CD14-positive monocyte (primary cell): ENCODE data around the gene EYA4. TPM values are rescaled to one million over a fixed set of nuclear protein-coding genes. Genes with fewer than 3 reads are reported as not detected.

Source experiments
- DNase-seq, 3 donors: peaks; one replicate each; pipeline ENCODE4 v3.0.0-alpha.2; 2011 to 2022
- H2AFZ ChIP-seq: 2 replicates; pipeline ENCODE4 v1.6.0; 2012; ENCODE audit warnings: mild to moderate bottlenecking, low read depth, low read length, inconsistent platforms; ENCODE audit not compliant: insufficient read depth, poor library complexity, severe bottlenecking
- H3K27ac ChIP-seq, 2 donors: 1 replicate in 1 of 2; 2 replicates in 1 of 2; pipeline ENCODE4 v1.5.1; 2012 to 2013; ENCODE audit warnings: low read length in 2 of 2, control low read depth in 1 of 2, inconsistent platforms in 1 of 2, low read depth in 1 of 2, mild to moderate bottlenecking in 1 of 2
- H3K27me3 ChIP-seq, 2 donors: one replicate each; pipeline versions ENCODE4 v1.6.0 to v1.6.1; 2011 to 2013; ENCODE audit warnings: low read length in 2 of 2; ENCODE audit not compliant: control insufficient read depth in 2 of 2, insufficient read depth in 2 of 2
- H3K36me3 ChIP-seq, 2 donors: replicated peaks in 1 of 2; 1 replicate in 1 of 2; 2 replicates in 1 of 2; pipeline versions ENCODE4 v1.5.1 to v1.6.1; 2012 to 2013; ENCODE audit warnings: low read length in 2 of 2, control low read depth in 1 of 2, inconsistent platforms in 1 of 2, mild to moderate bottlenecking in 1 of 2; ENCODE audit not compliant: insufficient read depth in 2 of 2, control insufficient read depth in 1 of 2
- H3K4me1 ChIP-seq, 2 donors: 1 replicate in 1 of 2; 2 replicates in 1 of 2; pipeline versions ENCODE4 v1.5.1 to v1.6.1; 2012 to 2013; ENCODE audit warnings: low read length in 2 of 2, control low read depth in 1 of 2, inconsistent platforms in 1 of 2, mild to moderate bottlenecking in 1 of 2, moderate library complexity in 1 of 2; ENCODE audit not compliant: insufficient read depth in 2 of 2, control insufficient read depth in 1 of 2
- H3K4me2 ChIP-seq: replicated peaks from 2 replicates; pipeline ENCODE3; 2012; ENCODE audit warnings: low read length, moderate library complexity, mild to moderate bottlenecking; ENCODE audit not compliant: poor library complexity, severe bottlenecking; ENCODE audit errors: extremely low read depth
- H3K4me3 ChIP-seq, 3 experiments: fragments of 200-600 bp in 1 of 3; sonication (generic) in 1 of 3; replicated peaks in 1 of 3; 1 replicate in 2 of 3; 2 replicates in 1 of 3; pipeline ENCODE4 v1.5.1; 2011 to 2013; ENCODE audit warnings: low read length in 3 of 3, mild to moderate bottlenecking in 3 of 3, control low read depth in 2 of 3, low read depth in 2 of 3, inconsistent platforms in 1 of 3, moderate library complexity in 1 of 3
- H3K79me2 ChIP-seq: 2 replicates; pipeline ENCODE4 v1.6.0; 2012; ENCODE audit warnings: mild to moderate bottlenecking, control low read depth, inconsistent platforms, low read length, moderate library complexity; ENCODE audit not compliant: insufficient read depth
- H3K9ac ChIP-seq: 2 replicates; pipeline ENCODE4 v1.6.0; 2017; ENCODE audit warnings: low read length, mild to moderate bottlenecking; ENCODE audit not compliant: insufficient read depth, poor library complexity, severe bottlenecking
- H3K9me3 ChIP-seq, 2 donors: replicated peaks in 1 of 2; 1 replicate in 1 of 2; 2 replicates in 1 of 2; pipeline versions ENCODE4 v1.5.1 to v1.6.1; 2012 to 2013; ENCODE audit warnings: low read length in 2 of 2, control low read depth in 1 of 2; ENCODE audit not compliant: control insufficient read depth in 1 of 2, insufficient read depth in 1 of 2
- H4K20me1 ChIP-seq: 2 replicates; pipeline ENCODE4 v1.6.0; 2012; ENCODE audit warnings: mild to moderate bottlenecking, low read length, control low read depth, moderate library complexity; ENCODE audit not compliant: insufficient read depth
- H3K27ac Mint-ChIP-seq, 7 donors: one replicate each; pipeline ENCODE4 v1.8.0; 2020; ENCODE audit warnings: mild to moderate bottlenecking in 7 of 7, mixed read lengths in 7 of 7, moderate library complexity in 6 of 7, inconsistent platforms in 2 of 7
- H3K27me3 Mint-ChIP-seq, 3 donors: one replicate each; pipeline ENCODE4 v1.8.0; 2021 to 2022; ENCODE audit warnings: low read depth in 3 of 3, mild to moderate bottlenecking in 3 of 3, mixed read lengths in 3 of 3, moderate library complexity in 3 of 3, inconsistent platforms in 1 of 3
- H3K36me3 Mint-ChIP-seq, 2 donors: one replicate each; pipeline ENCODE4 v1.8.0; 2020; ENCODE audit warnings: mixed read lengths in 2 of 2, inconsistent platforms in 1 of 2, mild to moderate bottlenecking in 1 of 2
- H3K4me1 Mint-ChIP-seq: one replicate; pipeline ENCODE4 v1.8.0; 2020; ENCODE audit warnings: mild to moderate bottlenecking, mixed read lengths
- H3K4me3 Mint-ChIP-seq, 2 donors: one replicate each; pipeline ENCODE4 v1.8.0; 2020; ENCODE audit warnings: mild to moderate bottlenecking in 2 of 2, mixed read lengths in 2 of 2, moderate library complexity in 1 of 2
- H3K9me3 Mint-ChIP-seq, 7 donors: one replicate each; pipeline ENCODE4 v1.8.0; 2020 to 2022; ENCODE audit warnings: mixed read lengths in 7 of 7, mild to moderate bottlenecking in 6 of 7, moderate library complexity in 6 of 7, inconsistent platforms in 2 of 7
- CTCF ChIP-seq: fragments of 200-600 bp; IDR thresholded peaks from one replicate; pipeline ENCODE4 v1.8.0; 2022; ENCODE audit warnings: antibody characterized with exemption, mild to moderate bottlenecking
- WGBS: methylation state at CpG from one replicate; pipeline ENCODE4 v1.1.5; 2013; ENCODE audit warnings: missing lambda C conversion rate; ENCODE audit not compliant: insufficient coverage; 5-methylcytosine and 5-hydroxymethylcytosine counted together
- intact Hi-C, 2 donors: fragments of 100-400 bp; cut with micrococcal nuclease; formaldehyde crosslinking; loops; one replicate each; pipeline versions ENCODE4 v1.15.0 to v1.15.1; 2023
- polyA plus RNA-seq, 3 donors: library from polyadenylated mRNA; depleted of rRNA in 1 of 3; unstranded in 2 of 3; stranded (reverse) in 1 of 3; fragments of 300-500 nt in 2 of 3; fragments of >200 nt in 1 of 3; fragmentation: Illumina TruSeq in 2 of 3; gene quantifications; 1 replicate in 2 of 3; 2 replicates in 1 of 3; pipeline ENCODE4 v1.2.3, GENCODE V29; 2012 to 2021

The EYA4 gene
- polyA plus RNA-seq, 3 donors, result not detected

GRCh38 chr6:133467982-133468380 is 226.8 kb downstream of the EYA4 start:
- Histone ChIP-seq H3K27me3 (no peaks in the 10 kb centered on the region), H3K4me2 (no peak overlapping the region), H3K79me2 (no peaks in the 10 kb centered on the region), H3K9ac (no peak overlapping the region), H3K27ac (no peak overlapping the region), H3K9me3 (no peaks in the 10 kb centered on the region), H3K4me3 (no peak overlapping the region), H2AFZ (no peak overlapping the region), H4K20me1 (no peaks in the 10 kb centered on the region), H3K36me3 (no peaks in the 10 kb centered on the region), H3K4me1 (no peaks in the 10 kb centered on the region)
- Mint-ChIP-seq H3K36me3 (no peaks in the 10 kb centered on the region), H3K4me3 (no peak overlapping the region), H3K9me3 (peaks cover 0 to 4% (median 0%) of the 10 kb centered on the region in 7 donors), H3K4me1 (no peaks in the 10 kb centered on the region), H3K27ac (no peak overlapping the region), H3K27me3 (peaks cover 0 to 2% (median 0%) of the 10 kb centered on the region in 3 donors)
- intact Hi-C loops, result no loop called here
- no peak for TF ChIP-seq CTCF
- WGBS, result no CpG with 5 or more reads among the region's 2 CpGs
- DNase-seq, result no peak

GRCh38 chr6:133468591-133468990 is 227.4 kb downstream of the EYA4 start:
- intact Hi-C loops, result no loop called here
- no peak for DNase-seq
- Histone ChIP-seq H3K9me3 (no peaks in the 10 kb centered on the region), H3K9ac (no peak overlapping the region), H4K20me1 (no peaks in the 10 kb centered on the region), H3K27ac (no peak overlapping the region), H3K4me2 (no peak overlapping the region), H3K27me3 (no peaks in the 10 kb centered on the region), H2AFZ (no peak overlapping the region), H3K36me3 (no peaks in the 10 kb centered on the region), H3K79me2 (no peaks in the 10 kb centered on the region), H3K4me1 (no peaks in the 10 kb centered on the region), H3K4me3 (no peak overlapping the region)
- TF ChIP-seq CTCF, result no peak
- H3K4me3 Mint-ChIP-seq, result no peak overlapping the region
- peaks cover 0 to 4% (median 0%) of the 10 kb centered on the region in 7 donors for H3K9me3 Mint-ChIP-seq
- peaks cover 0 to 2% (median 0%) of the 10 kb centered on the region in 3 donors for H3K27me3 Mint-ChIP-seq
- WGBS, result 93% methylated on average over 3 of the region's 8 CpGs
- no peaks in the 10 kb centered on the region for H3K4me1 Mint-ChIP-seq
- no peaks in the 10 kb centered on the region for H3K36me3 Mint-ChIP-seq
- H3K27ac Mint-ChIP-seq, result no peak overlapping the region
